Loucy (cell line): ENCODE results near the gene PCDHA5.
A peak's percentile ranks its signal among the peaks of the same experiment; 100 is the strongest.

Source experiments
- CTCF ChIP-seq: fragments of 200-600 bp; sonication (generic); conservative IDR thresholded peaks from 2 replicates; pipeline ENCODE4 v1.5.1; 2014; ENCODE audit warnings: mild to moderate bottlenecking, antibody characterized with exemption, low read length
- EZH2phosphoT487 ChIP-seq: fragments of 200-600 bp; IDR thresholded peaks from 2 replicates; pipeline ENCODE4 v1.6.1; 2018; ENCODE audit warnings: antibody characterized with exemption, mild to moderate bottlenecking, moderate library complexity, borderline replicate concordance

GRCh38 chr5:140795259-140795641 is 26.2 kb upstream of the PCDHA5 start:
- TF ChIP-seq CTCF (0 out of 2 replicates have a peak, but pooled peaks have one; percentile 7), EZH2phosphoT487 (no peak)
